ENCODE measurements around the gene GPR12.

GPR12 gene

GRCh38 chr13:26779321-26779720 lies 18.7 kb upstream of the GPR12 start:
- Histone ChIP-seq H3K79me2 (ENCODE audit: insufficient read depth, low read depth) (no peaks in the 10 kb centered on the region), H3K9ac (no peak overlapping the region), H4K20me1 (ENCODE audit: insufficient read depth) (no peaks in the 10 kb centered on the region), H3K36me3 (ENCODE audit: insufficient read depth) (no peaks in the 10 kb centered on the region), H3K4me2 (no peak overlapping the region), H3K4me3 (IDR thresholded peaks at IDR 0.05; ENCODE audit: insufficient read depth, low read depth, low read length) (no peak overlapping the region), H3K27me3 (ENCODE audit: insufficient read depth, low read depth) (no peaks in the 10 kb centered on the region), H2AFZ (ENCODE audit: low read depth) (no peak overlapping the region), H3K27ac (no peak overlapping the region), H3K4me1 (ENCODE audit: low read depth, poor library complexity, severe bottlenecking) (no peaks in the 10 kb centered on the region)
- TF ChIP-seq CTCF (conservative IDR thresholded peaks at IDR 0.05; ENCODE audit: low read depth, low read length): no peak

- H3K79me2 ChIP-seq (ENCODE audit: insufficient read depth, low read depth): no peaks in the 10 kb centered on the region
- H3K4me2 ChIP-seq: no peak overlapping the region
- no peak overlapping the region for H2AFZ ChIP-seq (ENCODE audit: low read depth)
- no peak for TF ChIP-seq CTCF (conservative IDR thresholded peaks at IDR 0.05; ENCODE audit: low read depth, low read length)
- H3K4me3 ChIP-seq (IDR thresholded peaks at IDR 0.05; ENCODE audit: insufficient read depth, low read depth, low read length): no peak overlapping the region
- H4K20me1 ChIP-seq (ENCODE audit: insufficient read depth): no peaks in the 10 kb centered on the region
- H3K9ac ChIP-seq: no peak overlapping the region
- no peaks in the 10 kb centered on the region for H3K36me3 ChIP-seq (ENCODE audit: insufficient read depth)
- no peaks in the 10 kb centered on the region for H3K4me1 ChIP-seq (ENCODE audit: low read depth, poor library complexity, severe bottlenecking)
- H3K27ac ChIP-seq: no peak overlapping the region
- no peaks in the 10 kb centered on the region for H3K27me3 ChIP-seq (ENCODE audit: insufficient read depth, low read depth)
Observed at GRCh38 chr13:26772531-26772930, 11.9 kb upstream of the GPR12 start.

- Histone ChIP-seq H4K20me1 (ENCODE audit: insufficient read depth) (no peaks in the 10 kb centered on the region), H3K4me1 (ENCODE audit: low read depth, poor library complexity, severe bottlenecking) (no peaks in the 10 kb centered on the region), H3K4me3 (IDR thresholded peaks at IDR 0.05; ENCODE audit: insufficient read depth, low read depth, low read length) (no peak overlapping the region), H2AFZ (ENCODE audit: low read depth) (no peak overlapping the region), H3K36me3 (ENCODE audit: insufficient read depth) (no peaks in the 10 kb centered on the region), H3K79me2 (ENCODE audit: insufficient read depth, low read depth) (no peaks in the 10 kb centered on the region), H3K27ac (no peak overlapping the region), H3K4me2 (no peak overlapping the region), H3K9ac (no peak overlapping the region), H3K27me3 (ENCODE audit: insufficient read depth, low read depth) (no peaks in the 10 kb centered on the region)
- TF ChIP-seq CTCF (conservative IDR thresholded peaks at IDR 0.05; ENCODE audit: low read depth, low read length): no peak
Observed at GRCh38 chr13:26771796-26772195, 11.2 kb upstream of the GPR12 start.

- no peak overlapping the region for H3K27ac ChIP-seq
- TF ChIP-seq CTCF (conservative IDR thresholded peaks at IDR 0.05; ENCODE audit: low read depth, low read length): no peak
- H3K4me2 ChIP-seq: no peak overlapping the region
- no peak overlapping the region for H3K9ac ChIP-seq
- no peak overlapping the region for H3K4me3 ChIP-seq (IDR thresholded peaks at IDR 0.05; ENCODE audit: insufficient read depth, low read depth, low read length)
- H3K79me2 ChIP-seq (ENCODE audit: insufficient read depth, low read depth): no peaks in the 10 kb centered on the region
- no peaks in the 10 kb centered on the region for H3K36me3 ChIP-seq (ENCODE audit: insufficient read depth)
- H2AFZ ChIP-seq (ENCODE audit: low read depth): no peak overlapping the region
- H3K4me1 ChIP-seq (ENCODE audit: low read depth, poor library complexity, severe bottlenecking): no peaks in the 10 kb centered on the region
- H3K27me3 ChIP-seq (ENCODE audit: insufficient read depth, low read depth): no peaks in the 10 kb centered on the region
- H4K20me1 ChIP-seq (ENCODE audit: insufficient read depth): no peaks in the 10 kb centered on the region
Observed at GRCh38 chr13:26762745-26763345, 2.3 kb upstream of the GPR12 start.
